ENCODE data around the gene DOCK2. TPM values are rescaled to one million over a fixed set of nuclear protein-coding genes. Genes with fewer than 3 reads are reported as not detected.

The DOCK2 gene
- total and polyA plus RNA-seq, 2 experiments from 2014 or later: 6.5 to 10.4 TPM

DNA sequence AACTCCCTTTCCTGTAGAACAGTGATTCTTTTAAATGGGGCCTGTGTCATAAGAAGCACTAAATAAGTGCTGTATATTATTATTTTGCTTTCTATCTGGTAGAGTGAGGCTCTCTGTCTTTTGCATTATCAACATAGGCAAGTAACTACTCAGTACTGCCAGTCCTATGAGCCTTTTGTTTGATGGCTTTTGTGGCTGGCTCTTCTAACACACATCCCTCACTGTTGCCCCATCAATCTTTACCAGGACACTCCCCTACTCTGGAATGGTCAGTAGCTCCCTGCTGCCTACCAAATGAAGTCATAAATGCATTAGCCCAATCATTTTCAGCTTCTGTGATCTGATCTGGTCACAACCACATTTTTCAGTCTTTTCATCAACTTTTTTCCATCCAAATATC, 205.6 kb downstream of the DOCK2 start:
- DNase-seq: no peak
- H3K9me3 ChIP-seq (ENCODE audit: low read depth): no peaks in the 10 kb centered on the region
- in situ Hi-C loops (cut with MboI): no loop called here

DNA sequence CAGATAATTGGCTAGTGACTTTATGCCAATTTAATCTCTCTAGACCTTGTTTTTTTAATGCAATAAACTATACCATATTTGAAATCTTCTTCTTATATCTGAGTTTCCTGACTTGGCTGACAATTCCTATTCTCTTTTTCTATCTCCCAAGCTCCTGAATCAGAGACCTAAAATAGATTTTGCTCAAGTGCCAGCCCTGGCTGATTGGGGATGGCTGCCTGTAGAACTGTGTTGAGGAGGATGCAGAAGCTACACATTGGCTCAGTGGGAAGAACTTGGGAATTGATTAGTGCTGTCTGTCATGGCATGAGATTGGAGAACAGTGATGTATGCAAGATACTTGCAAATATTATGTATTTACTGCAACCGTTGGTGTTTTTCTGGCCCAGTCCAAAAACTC, 210.4 kb downstream of the DOCK2 start:
- no peak for DNase-seq
- no peaks in the 10 kb centered on the region for H3K27me3 ChIP-seq (replicated peaks; ENCODE audit: insufficient read depth)
- WGBS, 2 experiments (ENCODE audit: low coverage in 1 of 2, low lambda C conversion rate in 2 of 2, missing lambda C conversion rate in 2 of 2): 71 to 78% methylated on average over 1 of the region's 1 CpG

More for the DNA sequence above, 205.6 kb downstream of the DOCK2 start:
- Histone ChIP-seq H2AFZ (no peak overlapping the region), H3F3A (ENCODE audit: insufficient read depth) (no peaks in the 10 kb centered on the region), H3K36me3 (ENCODE audit: low read depth) (no peaks in the 10 kb centered on the region), H3K9me2 (ENCODE audit: insufficient read depth) (no peaks in the 10 kb centered on the region), H3K79me2 (ENCODE audit: insufficient read depth) (no peaks in the 10 kb centered on the region), H3K4me2 (ENCODE audit: unreplicated experiment) (no peak overlapping the region), H3K4me1 (ENCODE audit: insufficient read depth) (no peaks in the 10 kb centered on the region), H3K9ac (no peak overlapping the region), H3K4me3 (no peak overlapping the region), H4K20me1 (ENCODE audit: insufficient read depth) (no peaks in the 10 kb centered on the region), H3K27me3 (replicated peaks; ENCODE audit: insufficient read depth) (no peaks in the 10 kb centered on the region), H3K27ac (no peak overlapping the region)
- TF ChIP-seq EZH2phosphoT487 (IDR thresholded peaks at IDR 0.05; ENCODE audit: insufficient read depth, low read depth) (no peak), EZH2 (IDR thresholded peaks at IDR 0.05; ENCODE audit: insufficient read depth, poor library complexity, severe bottlenecking) (no peak)

DNA sequence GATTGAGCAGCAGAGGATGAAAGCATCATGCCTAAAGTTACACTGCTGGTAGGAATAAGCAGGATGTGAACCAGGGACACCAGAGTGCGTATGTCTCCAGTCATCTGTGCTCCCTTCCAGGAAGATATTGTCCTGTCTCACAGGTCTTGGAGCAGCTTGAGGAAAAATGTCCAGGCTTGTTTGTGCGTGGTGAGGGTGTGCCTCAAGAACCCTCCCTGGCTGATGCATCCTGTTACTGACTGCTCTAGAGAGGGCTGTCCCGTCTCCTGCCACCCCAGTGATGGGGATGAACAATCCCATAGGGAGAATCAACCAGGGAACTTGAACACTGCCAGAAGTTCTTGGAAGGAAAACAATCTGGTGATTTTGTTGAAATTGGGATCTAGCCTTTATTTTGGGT, 211.2 kb downstream of the DOCK2 start:
- no peak for DNase-seq
- TF ChIP-seq EZH2phosphoT487 (IDR thresholded peaks at IDR 0.05; ENCODE audit: insufficient read depth, low read depth) (no peak), EZH2 (IDR thresholded peaks at IDR 0.05; ENCODE audit: insufficient read depth, poor library complexity, severe bottlenecking) (no peak)
- Histone ChIP-seq H2AFZ (no peak overlapping the region), H3K36me3 (ENCODE audit: low read depth) (no peaks in the 10 kb centered on the region), H3K4me2 (ENCODE audit: unreplicated experiment) (no peak overlapping the region), H3K9ac (no peak overlapping the region), H3F3A (ENCODE audit: insufficient read depth) (no peaks in the 10 kb centered on the region), H3K9me2 (ENCODE audit: insufficient read depth) (no peaks in the 10 kb centered on the region), H4K20me1 (ENCODE audit: insufficient read depth) (no peaks in the 10 kb centered on the region), H3K79me2 (ENCODE audit: insufficient read depth) (no peaks in the 10 kb centered on the region), H3K27ac (no peak overlapping the region), H3K9me3 (ENCODE audit: low read depth) (no peaks in the 10 kb centered on the region), H3K27me3 (replicated peaks; ENCODE audit: insufficient read depth) (no peaks in the 10 kb centered on the region), H3K4me3 (no peak overlapping the region), H3K4me1 (ENCODE audit: insufficient read depth) (no peaks in the 10 kb centered on the region)
- in situ Hi-C loops (cut with MboI): no loop called here
- WGBS, 2 experiments (ENCODE audit: low coverage in 1 of 2, low lambda C conversion rate in 2 of 2, missing lambda C conversion rate in 2 of 2): 70 to 81% methylated on average over 3 of the region's 3 CpGs

More for the DNA sequence above, 210.4 kb downstream of the DOCK2 start:
- Histone ChIP-seq H3K9me2 (ENCODE audit: insufficient read depth) (no peaks in the 10 kb centered on the region), H3K9me3 (ENCODE audit: low read depth) (no peaks in the 10 kb centered on the region), H3K4me1 (ENCODE audit: insufficient read depth) (no peaks in the 10 kb centered on the region), H3K79me2 (ENCODE audit: insufficient read depth) (no peaks in the 10 kb centered on the region), H3K4me3 (no peak overlapping the region), H3K9ac (no peak overlapping the region), H4K20me1 (ENCODE audit: insufficient read depth) (no peaks in the 10 kb centered on the region), H3K36me3 (ENCODE audit: low read depth) (no peaks in the 10 kb centered on the region), H3K4me2 (ENCODE audit: unreplicated experiment) (no peak overlapping the region), H3K27ac (no peak overlapping the region), H2AFZ (no peak overlapping the region), H3F3A (ENCODE audit: insufficient read depth) (no peaks in the 10 kb centered on the region)
- in situ Hi-C loops (cut with MboI): no loop called here
- TF ChIP-seq EZH2phosphoT487 (IDR thresholded peaks at IDR 0.05; ENCODE audit: insufficient read depth, low read depth): no peak
- no peak for TF ChIP-seq EZH2 (IDR thresholded peaks at IDR 0.05; ENCODE audit: insufficient read depth, poor library complexity, severe bottlenecking)

DNA sequence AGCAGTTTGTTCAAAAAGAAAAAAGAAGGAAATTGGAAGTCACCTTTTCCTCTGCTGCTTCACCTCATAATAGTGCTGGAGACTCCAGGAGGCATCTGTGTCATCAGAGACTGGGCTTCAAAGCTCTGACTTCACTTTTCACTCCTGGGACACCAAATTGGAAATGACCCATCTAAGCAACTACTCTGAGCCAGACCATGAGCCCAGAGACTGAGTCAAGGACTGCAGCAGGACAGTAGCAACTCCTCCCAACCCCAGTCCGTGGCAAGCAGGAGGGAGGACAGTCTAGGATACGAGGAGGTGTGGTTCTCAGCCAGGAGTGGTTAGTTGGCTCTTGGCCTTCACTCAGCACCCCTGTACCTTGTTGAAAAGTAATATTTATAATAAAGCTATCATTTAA, 211.7 kb downstream of the DOCK2 start:
- no peaks in the 10 kb centered on the region for H3K36me3 ChIP-seq (ENCODE audit: low read depth)
- 54 to 60% methylated on average over 2 of the region's 2 CpGs for WGBS, 2 experiments (ENCODE audit: low coverage in 1 of 2, low lambda C conversion rate in 2 of 2, missing lambda C conversion rate in 2 of 2)

DNA sequence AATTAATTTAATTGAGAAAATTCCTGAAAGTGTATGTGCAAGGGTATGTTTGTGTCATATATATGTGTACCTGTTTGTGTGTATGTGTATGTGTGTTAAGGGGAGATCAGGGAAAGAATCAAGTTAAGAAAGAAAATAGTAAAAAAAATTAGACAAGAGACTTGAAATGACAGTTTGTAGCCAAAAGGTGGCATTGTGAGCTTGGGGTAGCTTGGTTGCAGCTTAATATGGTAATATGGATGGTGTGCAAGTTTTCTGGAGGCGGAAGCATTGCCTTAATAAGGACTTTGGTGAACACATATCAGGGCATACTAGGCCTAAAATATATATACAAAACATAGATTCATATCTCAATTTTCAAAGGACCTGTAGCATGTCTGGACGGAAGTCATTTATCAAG, 213.3 kb downstream of the DOCK2 start:
- Histone ChIP-seq H2AFZ (no peak overlapping the region), H3F3A (ENCODE audit: insufficient read depth) (no peaks in the 10 kb centered on the region), H3K9ac (no peak overlapping the region), H3K4me1 (ENCODE audit: insufficient read depth) (no peaks in the 10 kb centered on the region), H3K4me3 (no peak overlapping the region), H3K36me3 (ENCODE audit: low read depth) (no peaks in the 10 kb centered on the region), H3K4me2 (ENCODE audit: unreplicated experiment) (no peak overlapping the region), H3K27ac (no peak overlapping the region), H4K20me1 (ENCODE audit: insufficient read depth) (no peaks in the 10 kb centered on the region), H3K27me3 (replicated peaks; ENCODE audit: insufficient read depth) (no peaks in the 10 kb centered on the region), H3K79me2 (ENCODE audit: insufficient read depth) (no peaks in the 10 kb centered on the region), H3K9me2 (ENCODE audit: insufficient read depth) (no peaks in the 10 kb centered on the region), H3K9me3 (ENCODE audit: low read depth) (no peaks in the 10 kb centered on the region)
- 98% methylated on average over 2 of the region's 2 CpGs for WGBS, 2 experiments (ENCODE audit: low coverage in 1 of 2, low lambda C conversion rate in 2 of 2, missing lambda C conversion rate in 2 of 2)
- in situ Hi-C loops (cut with MboI): no loop called here
- TF ChIP-seq EZH2phosphoT487 (IDR thresholded peaks at IDR 0.05; ENCODE audit: insufficient read depth, low read depth): no peak
- TF ChIP-seq EZH2 (IDR thresholded peaks at IDR 0.05; ENCODE audit: insufficient read depth, poor library complexity, severe bottlenecking): no peak
- DNase-seq: no peak

More for the DNA sequence above, 211.7 kb downstream of the DOCK2 start:
- Histone ChIP-seq H4K20me1 (ENCODE audit: insufficient read depth) (no peaks in the 10 kb centered on the region), H3K9ac (no peak overlapping the region), H3K79me2 (ENCODE audit: insufficient read depth) (no peaks in the 10 kb centered on the region), H3K9me2 (ENCODE audit: insufficient read depth) (no peaks in the 10 kb centered on the region), H3K9me3 (ENCODE audit: low read depth) (no peaks in the 10 kb centered on the region), H3F3A (ENCODE audit: insufficient read depth) (no peaks in the 10 kb centered on the region), H3K4me3 (no peak overlapping the region), H3K4me2 (ENCODE audit: unreplicated experiment) (no peak overlapping the region), H2AFZ (no peak overlapping the region), H3K4me1 (ENCODE audit: insufficient read depth) (no peaks in the 10 kb centered on the region), H3K27ac (no peak overlapping the region), H3K27me3 (replicated peaks; ENCODE audit: insufficient read depth) (no peaks in the 10 kb centered on the region)
- no peak for TF ChIP-seq EZH2 (IDR thresholded peaks at IDR 0.05; ENCODE audit: insufficient read depth, poor library complexity, severe bottlenecking)
- TF ChIP-seq EZH2phosphoT487 (IDR thresholded peaks at IDR 0.05; ENCODE audit: insufficient read depth, low read depth): no peak
- peak; percentile 35 for DNase-seq
- in situ Hi-C loops (cut with MboI): no loop called here
